PC-3 (cell line): Measurements from ENCODE around the gene AUP1.

Source experiments
- EZH2 ChIP-seq: fragments of 300-600 bp; sonication (generic); IDR thresholded peaks from one replicate; pipeline ENCODE4 v1.6.1; 2017; ENCODE audit warnings: antibody characterized with exemption, mild to moderate bottlenecking, low read length; ENCODE audit not compliant: unreplicated experiment
- EZH2phosphoT487 ChIP-seq: fragments of 300-600 bp; sonication (generic); IDR thresholded peaks from 2 replicates; pipeline ENCODE4 v1.6.1; 2018; ENCODE audit warnings: mild to moderate bottlenecking, antibody characterized with exemption, low read length, borderline replicate concordance
- TF ChIP-seq, protein P1 (sequence below): fragments of 300-600 bp; sonication (generic); conservative IDR thresholded peaks from 2 replicates; pipeline ENCODE4 v1.5.1; 2017; ENCODE audit warnings: antibody characterized with exemption, low read depth, mild to moderate bottlenecking, low read length

- TF ChIP-seq, protein P1, sequence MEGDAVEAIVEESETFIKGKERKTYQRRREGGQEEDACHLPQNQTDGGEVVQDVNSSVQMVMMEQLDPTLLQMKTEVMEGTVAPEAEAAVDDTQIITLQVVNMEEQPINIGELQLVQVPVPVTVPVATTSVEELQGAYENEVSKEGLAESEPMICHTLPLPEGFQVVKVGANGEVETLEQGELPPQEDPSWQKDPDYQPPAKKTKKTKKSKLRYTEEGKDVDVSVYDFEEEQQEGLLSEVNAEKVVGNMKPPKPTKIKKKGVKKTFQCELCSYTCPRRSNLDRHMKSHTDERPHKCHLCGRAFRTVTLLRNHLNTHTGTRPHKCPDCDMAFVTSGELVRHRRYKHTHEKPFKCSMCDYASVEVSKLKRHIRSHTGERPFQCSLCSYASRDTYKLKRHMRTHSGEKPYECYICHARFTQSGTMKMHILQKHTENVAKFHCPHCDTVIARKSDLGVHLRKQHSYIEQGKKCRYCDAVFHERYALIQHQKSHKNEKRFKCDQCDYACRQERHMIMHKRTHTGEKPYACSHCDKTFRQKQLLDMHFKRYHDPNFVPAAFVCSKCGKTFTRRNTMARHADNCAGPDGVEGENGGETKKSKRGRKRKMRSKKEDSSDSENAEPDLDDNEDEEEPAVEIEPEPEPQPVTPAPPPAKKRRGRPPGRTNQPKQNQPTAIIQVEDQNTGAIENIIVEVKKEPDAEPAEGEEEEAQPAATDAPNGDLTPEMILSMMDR, result no peak
- no peak for TF ChIP-seq EZH2
- TF ChIP-seq EZH2phosphoT487, result no peak
Observed at GRCh38 chr2:74497777-74498499, 31.6 kb downstream of the AUP1 start.
